Measurements from ENCODE around the gene AIG1.

GRCh38 chr6:143337201-143337949, 276.7 kb downstream of the AIG1 start:
- TF ChIP-seq EZH2 (IDR thresholded peaks at IDR 0.05) (no peak), POLR2AphosphoS5 (IDR thresholded peaks at IDR 0.05; ENCODE audit: borderline replicate concordance, low read depth, low read length) (no peak)

Data from SK-N-MC (cell line).